ENCODE results near the gene DMRT1. TPM values are rescaled to one million over a fixed set of nuclear protein-coding genes. Genes with fewer than 3 reads are reported as not detected.

Gene DMRT1
- total RNA-seq, 1 experiment from 2014 or later: not detected

GRCh38 chr9:917730-918129 is 76.2 kb downstream of the DMRT1 start:
- H3K4me2 ChIP-seq (ENCODE audit: low read depth, low read length, poor library complexity, severe bottlenecking): no peak overlapping the region
- no peak for DNase-seq
- no peaks in the 10 kb centered on the region for H4K20me1 ChIP-seq (ENCODE audit: insufficient read depth, low read depth, low read length)
- no peak overlapping the region for H3K27ac ChIP-seq (ENCODE audit: low read length)
- H3K9me2 ChIP-seq (replicated peaks; ENCODE audit: insufficient read depth, low read length): no peaks in the 10 kb centered on the region
- no peaks in the 10 kb centered on the region for H3K27me3 ChIP-seq (ENCODE audit: low read length)
- no peak overlapping the region for H3K9ac ChIP-seq (ENCODE audit: low read length)
- H3K79me2 ChIP-seq (ENCODE audit: low read length): no peaks in the 10 kb centered on the region
- no peaks in the 10 kb centered on the region for H3K4me1 ChIP-seq (ENCODE audit: low read length)
- H3K4me3 ChIP-seq (ENCODE audit: low read length): no peak overlapping the region
- H2AFZ ChIP-seq (ENCODE audit: low read length): no peak overlapping the region
- H3K9me3 ChIP-seq (ENCODE audit: low read length): no peaks in the 10 kb centered on the region
- no peaks in the 10 kb centered on the region for H3K36me3 ChIP-seq (ENCODE audit: insufficient read depth, low read length)

- Histone ChIP-seq H4K20me1 (ENCODE audit: insufficient read depth, low read depth, low read length) (no peaks in the 10 kb centered on the region), H3K4me3 (ENCODE audit: low read length) (no peak overlapping the region), H3K4me1 (ENCODE audit: low read length) (no peaks in the 10 kb centered on the region), H3K27me3 (ENCODE audit: low read length) (no peaks in the 10 kb centered on the region), H3K79me2 (ENCODE audit: low read length) (no peaks in the 10 kb centered on the region), H3K9me2 (replicated peaks; ENCODE audit: insufficient read depth, low read length) (no peaks in the 10 kb centered on the region), H2AFZ (ENCODE audit: low read length) (no peak overlapping the region), H3K4me2 (ENCODE audit: low read depth, low read length, poor library complexity, severe bottlenecking) (no peak overlapping the region), H3K36me3 (ENCODE audit: insufficient read depth, low read length) (no peaks in the 10 kb centered on the region), H3K9me3 (ENCODE audit: low read length) (no peaks in the 10 kb centered on the region), H3K27ac (ENCODE audit: low read length) (no peak overlapping the region), H3K9ac (ENCODE audit: low read length) (no peak overlapping the region)
- no peak for DNase-seq
These were observed 79.4 kb downstream of the DMRT1 start for GRCh38 chr9:920927-921326.

GRCh38 chr9:922171-922570 is 80.7 kb downstream of the DMRT1 start:
- no peaks in the 10 kb centered on the region for H3K36me3 ChIP-seq (ENCODE audit: insufficient read depth, low read length)
- no peaks in the 10 kb centered on the region for H3K9me3 ChIP-seq (ENCODE audit: low read length)
- no peak overlapping the region for H3K4me3 ChIP-seq (ENCODE audit: low read length)
- H3K27ac ChIP-seq (ENCODE audit: low read length): no peak overlapping the region
- H3K4me2 ChIP-seq (ENCODE audit: low read depth, low read length, poor library complexity, severe bottlenecking): no peak overlapping the region
- DNase-seq: no peak
- H3K27me3 ChIP-seq (ENCODE audit: low read length): no peaks in the 10 kb centered on the region
- H3K9me2 ChIP-seq (replicated peaks; ENCODE audit: insufficient read depth, low read length): no peaks in the 10 kb centered on the region
- H3K4me1 ChIP-seq (ENCODE audit: low read length): no peaks in the 10 kb centered on the region
- no peaks in the 10 kb centered on the region for H4K20me1 ChIP-seq (ENCODE audit: insufficient read depth, low read depth, low read length)
- H3K79me2 ChIP-seq (ENCODE audit: low read length): no peaks in the 10 kb centered on the region
- no peak overlapping the region for H2AFZ ChIP-seq (ENCODE audit: low read length)
- H3K9ac ChIP-seq (ENCODE audit: low read length): no peak overlapping the region

- Histone ChIP-seq H3K27me3 (ENCODE audit: low read length) (no peaks in the 10 kb centered on the region), H3K4me1 (ENCODE audit: low read length) (no peaks in the 10 kb centered on the region), H4K20me1 (ENCODE audit: insufficient read depth, low read depth, low read length) (no peaks in the 10 kb centered on the region), H3K36me3 (ENCODE audit: insufficient read depth, low read length) (no peaks in the 10 kb centered on the region), H3K9me3 (ENCODE audit: low read length) (no peaks in the 10 kb centered on the region), H2AFZ (ENCODE audit: low read length) (no peak overlapping the region), H3K9me2 (replicated peaks; ENCODE audit: insufficient read depth, low read length) (no peaks in the 10 kb centered on the region), H3K4me3 (ENCODE audit: low read length) (no peak overlapping the region), H3K79me2 (ENCODE audit: low read length) (no peaks in the 10 kb centered on the region), H3K9ac (ENCODE audit: low read length) (no peak overlapping the region), H3K27ac (ENCODE audit: low read length) (no peak overlapping the region), H3K4me2 (ENCODE audit: low read depth, low read length, poor library complexity, severe bottlenecking) (no peak overlapping the region)
- no peak for DNase-seq
These were observed 81.2 kb downstream of the DMRT1 start for GRCh38 chr9:922731-923130.

GRCh38 chr9:926976-927375 is 85.5 kb downstream of the DMRT1 start:
- Histone ChIP-seq H3K9me3 (ENCODE audit: low read length) (no peaks in the 10 kb centered on the region), H3K4me3 (ENCODE audit: low read length) (no peak overlapping the region), H3K4me1 (ENCODE audit: low read length) (no peaks in the 10 kb centered on the region), H3K27me3 (ENCODE audit: low read length) (no peaks in the 10 kb centered on the region), H3K79me2 (ENCODE audit: low read length) (no peaks in the 10 kb centered on the region), H3K27ac (ENCODE audit: low read length) (no peak overlapping the region), H3K4me2 (ENCODE audit: low read depth, low read length, poor library complexity, severe bottlenecking) (no peak overlapping the region), H3K36me3 (ENCODE audit: insufficient read depth, low read length) (no peaks in the 10 kb centered on the region), H3K9me2 (replicated peaks; ENCODE audit: insufficient read depth, low read length) (no peaks in the 10 kb centered on the region), H4K20me1 (ENCODE audit: insufficient read depth, low read depth, low read length) (no peaks in the 10 kb centered on the region), H3K9ac (ENCODE audit: low read length) (no peak overlapping the region), H2AFZ (ENCODE audit: low read length) (no peak overlapping the region)
- no peak for DNase-seq

- peak; percentile 70 for DNase-seq
- H3K9me3 ChIP-seq (ENCODE audit: low read length): no peaks in the 10 kb centered on the region
These were observed 87.0 kb downstream of the DMRT1 start for GRCh38 chr9:928363-929042.

GRCh38 chr9:929719-930118 is 88.2 kb downstream of the DMRT1 start:
- no peak overlapping the region for H3K4me3 ChIP-seq (ENCODE audit: low read length)
- no peak overlapping the region for H3K9ac ChIP-seq (ENCODE audit: low read length)
- no peaks in the 10 kb centered on the region for H3K9me2 ChIP-seq (replicated peaks; ENCODE audit: insufficient read depth, low read length)
- H2AFZ ChIP-seq (ENCODE audit: low read length): no peak overlapping the region
- no peak for DNase-seq
- no peaks in the 10 kb centered on the region for H3K79me2 ChIP-seq (ENCODE audit: low read length)
- H3K4me2 ChIP-seq (ENCODE audit: low read depth, low read length, poor library complexity, severe bottlenecking): no peak overlapping the region
- H3K27me3 ChIP-seq (ENCODE audit: low read length): no peaks in the 10 kb centered on the region
- H3K9me3 ChIP-seq (ENCODE audit: low read length): no peaks in the 10 kb centered on the region
- no peaks in the 10 kb centered on the region for H3K36me3 ChIP-seq (ENCODE audit: insufficient read depth, low read length)
- no peaks in the 10 kb centered on the region for H4K20me1 ChIP-seq (ENCODE audit: insufficient read depth, low read depth, low read length)
- no peak overlapping the region for H3K27ac ChIP-seq (ENCODE audit: low read length)
- no peaks in the 10 kb centered on the region for H3K4me1 ChIP-seq (ENCODE audit: low read length)

More at GRCh38 chr9:928363-929042, 87.0 kb downstream of the DMRT1 start:
- H3K27ac ChIP-seq (ENCODE audit: low read length): no peak overlapping the region
- no peaks in the 10 kb centered on the region for H3K79me2 ChIP-seq (ENCODE audit: low read length)
- H3K9ac ChIP-seq (ENCODE audit: low read length): no peak overlapping the region
- no peak overlapping the region for H3K4me3 ChIP-seq (ENCODE audit: low read length)
- no peaks in the 10 kb centered on the region for H3K9me2 ChIP-seq (replicated peaks; ENCODE audit: insufficient read depth, low read length)
- no peaks in the 10 kb centered on the region for H3K36me3 ChIP-seq (ENCODE audit: insufficient read depth, low read length)
- no peak overlapping the region for H2AFZ ChIP-seq (ENCODE audit: low read length)
- H3K4me2 ChIP-seq (ENCODE audit: low read depth, low read length, poor library complexity, severe bottlenecking): no peak overlapping the region
- H3K4me1 ChIP-seq (ENCODE audit: low read length): no peaks in the 10 kb centered on the region
- no peaks in the 10 kb centered on the region for H3K27me3 ChIP-seq (ENCODE audit: low read length)
- H4K20me1 ChIP-seq (ENCODE audit: insufficient read depth, low read depth, low read length): no peaks in the 10 kb centered on the region

- Histone ChIP-seq H3K4me2 (ENCODE audit: low read depth, low read length, poor library complexity, severe bottlenecking) (no peak overlapping the region), H3K9me2 (replicated peaks; ENCODE audit: insufficient read depth, low read length) (no peaks in the 10 kb centered on the region), H3K27ac (ENCODE audit: low read length) (no peak overlapping the region), H3K79me2 (ENCODE audit: low read length) (no peaks in the 10 kb centered on the region), H3K36me3 (ENCODE audit: insufficient read depth, low read length) (no peaks in the 10 kb centered on the region), H2AFZ (ENCODE audit: low read length) (no peak overlapping the region), H3K9ac (ENCODE audit: low read length) (no peak overlapping the region), H3K4me3 (ENCODE audit: low read length) (no peak overlapping the region), H4K20me1 (ENCODE audit: insufficient read depth, low read depth, low read length) (no peaks in the 10 kb centered on the region), H3K4me1 (ENCODE audit: low read length) (no peaks in the 10 kb centered on the region), H3K9me3 (ENCODE audit: low read length) (no peaks in the 10 kb centered on the region), H3K27me3 (ENCODE audit: low read length) (0 out of 2 replicates have a peak, but pooled peaks cover 3% of the 10 kb centered on the region)
- no peak for DNase-seq
These were observed 91.9 kb downstream of the DMRT1 start for GRCh38 chr9:933356-933755.
